ENCODE results near the gene SYCN. TPM values are rescaled to one million over a fixed set of nuclear protein-coding genes. Genes with fewer than 3 reads are reported as not detected.
"Not testable (repeated sequence)": the region's sequence is repeated elsewhere in the genome, so short reads cannot be mapped to it uniquely, and the experiment has no call there.

The SYCN gene
- total RNA-seq, 4 donors from 2014 or later = 1.3 to 6.0 TPM; not detected in 2

DNA sequence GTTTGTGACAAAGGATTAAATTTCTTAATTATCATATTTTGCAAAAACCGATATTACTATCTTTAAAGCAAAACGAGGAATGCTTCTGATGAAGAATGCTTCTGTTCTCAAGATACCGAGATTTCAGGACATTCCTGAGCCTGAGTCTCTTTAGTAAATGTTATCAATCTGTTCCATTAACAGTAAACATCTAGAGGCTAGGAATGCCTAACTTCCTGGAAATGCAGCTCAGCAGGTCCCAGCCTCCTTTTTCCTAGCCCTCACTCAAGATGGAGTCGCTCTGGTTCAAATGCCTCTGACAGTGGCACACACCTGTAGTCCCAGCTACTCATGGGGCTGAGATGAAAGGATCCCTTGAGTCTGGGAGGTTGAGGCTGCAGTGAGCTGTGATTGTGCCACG, 47.0 kb upstream of the SYCN start:
- no peaks in the 10 kb centered on the region for H3K9me3 ChIP-seq
- H3K36me3 ChIP-seq = no peaks in the 10 kb centered on the region
- DNase-seq (ENCODE audit: low spot score in 2 of 2) = no peak
- peaks cover 0 to 14% (median 4%) of the 10 kb centered on the region in 4 donors for H3K4me1 ChIP-seq
- no peak overlapping the region for H3K4me3 ChIP-seq
- H3K27ac ChIP-seq = no peak overlapping the region
- WGBS, 2 donors = 79 to 80% methylated on average over 5 of the region's 5 CpGs
- peaks cover 0 to 41% of the 10 kb centered on the region in 2 donors for H3K27me3 ChIP-seq
- TF ChIP-seq, protein P1, sequence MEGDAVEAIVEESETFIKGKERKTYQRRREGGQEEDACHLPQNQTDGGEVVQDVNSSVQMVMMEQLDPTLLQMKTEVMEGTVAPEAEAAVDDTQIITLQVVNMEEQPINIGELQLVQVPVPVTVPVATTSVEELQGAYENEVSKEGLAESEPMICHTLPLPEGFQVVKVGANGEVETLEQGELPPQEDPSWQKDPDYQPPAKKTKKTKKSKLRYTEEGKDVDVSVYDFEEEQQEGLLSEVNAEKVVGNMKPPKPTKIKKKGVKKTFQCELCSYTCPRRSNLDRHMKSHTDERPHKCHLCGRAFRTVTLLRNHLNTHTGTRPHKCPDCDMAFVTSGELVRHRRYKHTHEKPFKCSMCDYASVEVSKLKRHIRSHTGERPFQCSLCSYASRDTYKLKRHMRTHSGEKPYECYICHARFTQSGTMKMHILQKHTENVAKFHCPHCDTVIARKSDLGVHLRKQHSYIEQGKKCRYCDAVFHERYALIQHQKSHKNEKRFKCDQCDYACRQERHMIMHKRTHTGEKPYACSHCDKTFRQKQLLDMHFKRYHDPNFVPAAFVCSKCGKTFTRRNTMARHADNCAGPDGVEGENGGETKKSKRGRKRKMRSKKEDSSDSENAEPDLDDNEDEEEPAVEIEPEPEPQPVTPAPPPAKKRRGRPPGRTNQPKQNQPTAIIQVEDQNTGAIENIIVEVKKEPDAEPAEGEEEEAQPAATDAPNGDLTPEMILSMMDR (IDR thresholded peaks at IDR 0.05) = no peak
- TF ChIP-seq POLR2A (IDR thresholded peaks at IDR 0.05) (no peak), EP300 (IDR thresholded peaks at IDR 0.05) (no peak)

DNA sequence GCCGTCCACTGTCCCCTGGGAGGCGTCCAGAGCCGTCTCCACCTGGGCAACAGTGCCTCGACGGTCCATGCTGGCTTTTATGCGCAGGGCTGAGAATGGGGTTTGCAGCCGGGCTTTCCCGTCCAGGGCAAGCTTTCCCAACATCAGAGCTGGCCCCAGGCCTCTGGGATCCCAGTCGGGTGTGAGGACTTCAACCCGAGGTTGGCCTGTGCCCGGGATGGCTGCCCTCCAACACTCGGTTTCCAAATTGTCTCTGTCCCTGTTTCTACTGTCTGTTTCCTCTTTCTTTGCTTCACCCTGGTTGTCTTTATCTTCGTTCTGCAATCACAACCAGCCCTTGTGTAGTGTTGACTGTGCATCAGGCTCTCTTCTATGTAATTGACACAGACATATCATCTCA, 44.7 kb upstream of the SYCN start, which contains the start of gene IFNL4:
Gene IFNL4, minus strand, starts transcription at position 51 of the 400 bp plus-strand sequence.
- DNase-seq (ENCODE audit: low spot score in 2 of 2) = no peak
- TF ChIP-seq, protein P1 (IDR thresholded peaks at IDR 0.05) = no peak
- TF ChIP-seq EP300 (IDR thresholded peaks at IDR 0.05) (no peak), POLR2A (IDR thresholded peaks at IDR 0.05) (no peak)
- H3K27me3 ChIP-seq = peaks cover 0 to 54% of the 10 kb centered on the region in 2 donors
- no peaks in the 10 kb centered on the region for H3K9me3 ChIP-seq
- WGBS, 2 donors = 46 to 51% methylated on average over 12 to 13 of the region's 13 CpGs
- H3K4me3 ChIP-seq = peak within 1 kb of the TSS in 1 of 4 donors; percentile 7
- H3K36me3 ChIP-seq = no peaks in the 10 kb centered on the region
- peaks cover 0 to 14% (median 4%) of the 10 kb centered on the region in 4 donors for H3K4me1 ChIP-seq
- H3K27ac ChIP-seq = no peak within 1 kb of the TSS

DNA sequence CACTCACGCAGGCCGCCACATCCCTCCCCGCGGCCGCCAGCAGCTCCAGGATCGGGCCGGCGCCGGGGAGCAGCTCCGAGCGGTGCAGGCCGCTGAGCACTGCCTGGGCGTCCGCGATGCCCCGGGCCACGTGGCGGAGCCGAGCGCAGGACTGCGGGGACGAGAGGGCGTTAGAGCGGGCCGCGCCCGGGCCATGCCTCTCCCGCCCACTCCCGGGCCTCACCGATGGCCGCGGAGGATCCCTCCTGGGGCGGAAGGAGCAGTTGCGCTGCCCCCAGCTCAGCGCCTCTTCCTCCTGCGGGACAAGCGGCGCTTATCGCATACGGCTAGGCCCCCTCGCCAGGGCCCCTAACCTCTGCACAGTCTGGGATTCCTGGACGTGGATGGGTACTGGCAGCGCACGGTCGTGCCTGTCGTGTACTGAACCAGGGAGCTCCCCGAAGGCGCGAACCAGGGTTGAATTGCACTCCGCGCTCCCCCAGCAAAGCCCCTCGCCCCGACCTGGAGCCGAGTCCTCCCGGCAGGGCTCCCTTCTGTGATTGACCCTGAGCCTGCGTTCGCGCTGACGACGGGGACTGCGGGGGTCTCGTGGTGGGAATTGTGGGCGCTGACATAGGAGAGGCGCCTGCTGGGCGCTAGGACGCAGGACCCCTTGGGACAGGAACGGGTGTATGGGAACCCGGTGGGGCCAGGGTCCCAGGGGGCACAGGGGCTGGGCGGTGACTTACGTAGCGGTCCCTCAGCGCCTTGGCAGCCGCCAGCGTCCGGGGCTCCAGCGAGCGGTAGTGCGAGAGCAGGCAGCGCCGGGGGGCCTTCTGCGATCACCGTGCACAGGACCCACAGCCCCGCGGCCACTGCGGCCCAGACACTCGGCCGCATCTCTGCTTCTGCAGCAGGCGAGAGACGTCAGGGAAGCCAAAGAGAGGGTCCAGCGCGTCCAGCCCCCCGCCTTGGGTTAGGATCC, 43.9 kb upstream of the SYCN start:
- WGBS, 2 donors = 12 to 38% methylated on average over 28 to 29 of the region's 92 CpGs
- no peak overlapping the region for H3K27ac ChIP-seq
- H3K4me1 ChIP-seq = peaks cover 0 to 14% (median 4%) of the 10 kb centered on the region in 4 donors
- peaks cover 0 to 62% of the 10 kb centered on the region in 2 donors for H3K27me3 ChIP-seq
- no peaks in the 10 kb centered on the region for H3K36me3 ChIP-seq
- TF ChIP-seq, protein P1 (IDR thresholded peaks at IDR 0.05) = no peak
- TF ChIP-seq EP300 (IDR thresholded peaks at IDR 0.05) (no peak), POLR2A (IDR thresholded peaks at IDR 0.05) (no peak)
- DNase-seq (ENCODE audit: low spot score in 2 of 2) = no peak
- H3K9me3 ChIP-seq = no peaks in the 10 kb centered on the region
- peak overlapping the region in 1 of 4 donors; percentile 7 for H3K4me3 ChIP-seq

DNA sequence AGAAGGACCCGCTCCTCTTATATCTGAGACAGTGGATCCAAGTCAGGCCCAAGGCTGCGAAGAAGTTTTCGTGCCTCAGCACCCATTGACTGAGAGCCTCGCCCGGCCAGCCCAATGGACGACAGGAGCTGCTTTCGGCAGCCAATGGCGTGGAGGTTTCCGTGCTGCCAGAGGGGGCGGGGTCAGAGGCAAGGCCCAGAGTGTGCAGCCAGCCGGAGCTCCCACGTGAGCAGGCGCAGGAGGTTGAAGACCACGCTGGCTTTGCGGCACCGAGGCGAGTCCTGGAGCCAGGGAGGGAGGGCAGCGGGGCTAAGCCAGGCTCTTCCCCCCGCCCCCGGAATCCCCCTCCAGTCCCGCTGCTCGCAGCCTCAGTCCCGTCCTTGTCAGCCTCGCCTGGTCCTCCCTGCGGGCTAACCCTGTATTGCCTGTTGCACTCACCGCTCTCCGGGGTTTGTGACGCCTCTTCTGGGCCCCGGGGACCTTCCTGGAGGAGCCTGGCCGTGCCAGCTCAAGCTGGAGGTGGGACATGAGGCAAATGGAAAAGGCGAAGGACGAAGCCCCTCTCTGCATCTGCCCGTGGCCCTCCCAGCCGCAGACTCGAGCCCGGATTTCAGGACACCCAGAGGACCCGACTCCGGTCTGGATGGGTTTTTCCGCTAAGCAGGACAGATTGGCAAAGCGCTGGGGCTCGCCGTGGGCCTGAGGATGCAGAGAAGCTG, 43.0 kb upstream of the SYCN start:
- TF ChIP-seq, protein P1 (IDR thresholded peaks at IDR 0.05) = no peak
- TF ChIP-seq EP300 (IDR thresholded peaks at IDR 0.05) (no peak), POLR2A (IDR thresholded peaks at IDR 0.05) (no peak)
- Histone ChIP-seq H3K4me1 (peaks cover 0 to 14% (median 4%) of the 10 kb centered on the region in 4 donors), H3K27me3 (peaks cover 0 to 64% of the 10 kb centered on the region in 2 donors), H3K9me3 (no peaks in the 10 kb centered on the region), H3K36me3 (no peaks in the 10 kb centered on the region), H3K4me3 (peak overlapping the region in 1 of 4 donors; percentile 7), H3K27ac (no peak overlapping the region)
- 11 to 13% methylated on average over 23 to 29 of the region's 42 CpGs for WGBS, 2 donors
- DNase-seq (ENCODE audit: low spot score in 2 of 2) = no peak

DNA sequence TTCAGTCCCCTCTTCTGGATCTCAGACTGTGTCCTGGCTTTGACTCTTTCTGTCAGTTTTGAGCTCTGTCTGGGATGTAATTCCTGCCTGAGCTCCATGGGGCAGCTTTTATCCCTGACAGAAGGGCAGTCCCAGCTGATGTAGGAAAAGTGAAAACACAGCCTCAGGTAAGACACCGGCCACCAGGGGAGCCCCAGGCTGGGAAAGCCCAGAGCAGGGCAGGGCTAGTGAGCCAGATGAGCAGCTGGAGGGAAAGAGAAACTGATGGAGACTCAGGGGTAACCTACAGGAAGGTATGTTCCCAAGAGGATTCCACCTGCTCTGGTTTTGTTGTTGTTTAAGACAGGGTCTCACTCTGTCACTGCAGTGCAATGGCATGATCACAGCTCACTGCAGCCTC, 41.1 kb upstream of the SYCN start:
- Histone ChIP-seq H3K4me1 (peaks cover 0 to 14% (median 4%) of the 10 kb centered on the region in 4 donors), H3K27me3 (peaks cover 0 to 65% of the 10 kb centered on the region in 2 donors)
- not testable (repeated sequence) for H3K36me3 ChIP-seq; DNase-seq (ENCODE audit: low spot score in 2 of 2); H3K27ac ChIP-seq; H3K4me3 ChIP-seq; H3K9me3 ChIP-seq
- no CpG with 5 or more reads among the region's 1 CpG for WGBS, 2 donors

DNA sequence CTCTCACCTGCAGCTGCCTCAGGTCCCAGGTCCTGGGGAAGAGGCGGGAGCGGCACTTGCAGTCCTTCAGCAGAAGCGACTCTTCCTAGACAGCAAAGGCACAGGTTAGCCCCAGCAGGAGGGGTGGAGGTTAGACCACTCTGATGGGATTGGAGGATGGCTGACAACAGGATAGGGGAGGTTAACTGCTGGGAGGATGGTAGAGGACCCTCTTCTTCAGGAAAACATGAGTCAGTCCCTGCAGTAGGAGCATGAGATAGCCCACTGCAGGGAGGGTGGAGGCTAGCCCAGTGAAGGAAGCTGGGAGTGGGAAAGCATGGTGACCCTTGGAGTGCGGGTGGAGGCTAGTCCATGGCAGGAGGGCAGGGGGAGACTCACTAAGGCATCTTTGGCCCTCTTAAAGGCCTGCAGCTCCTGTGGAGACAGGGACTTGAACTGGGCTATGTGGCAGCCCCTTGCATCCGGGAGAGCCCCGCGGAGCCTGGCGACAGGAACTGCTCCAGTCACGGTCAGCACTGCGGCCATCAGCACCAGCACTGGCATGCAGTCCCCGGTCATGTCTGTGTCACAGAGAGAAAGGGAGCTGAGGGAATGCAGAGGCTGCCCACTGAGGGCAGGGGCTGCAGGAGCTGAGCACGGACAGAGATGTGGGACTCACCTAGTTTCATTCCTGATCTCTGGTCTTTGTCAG, 40.5 kb upstream of the SYCN start, which contains the start of gene IFNL3:
Gene IFNL3, minus strand, starts transcription at position 597 of the 691 bp plus-strand sequence. Its CDS starts 39 bp downstream, at position 558.
- not testable (repeated sequence) for H3K4me3 ChIP-seq; DNase-seq (ENCODE audit: low spot score in 2 of 2); H3K27ac ChIP-seq; H3K9me3 ChIP-seq; H3K36me3 ChIP-seq
- WGBS, 2 donors = 81 to 86% methylated on average over 6 to 8 of the region's 12 CpGs
- Histone ChIP-seq H3K27me3 (peaks cover 0 to 59% of the 10 kb centered on the region in 2 donors), H3K4me1 (peaks cover 0 to 14% (median 4%) of the 10 kb centered on the region in 4 donors)

DNA sequence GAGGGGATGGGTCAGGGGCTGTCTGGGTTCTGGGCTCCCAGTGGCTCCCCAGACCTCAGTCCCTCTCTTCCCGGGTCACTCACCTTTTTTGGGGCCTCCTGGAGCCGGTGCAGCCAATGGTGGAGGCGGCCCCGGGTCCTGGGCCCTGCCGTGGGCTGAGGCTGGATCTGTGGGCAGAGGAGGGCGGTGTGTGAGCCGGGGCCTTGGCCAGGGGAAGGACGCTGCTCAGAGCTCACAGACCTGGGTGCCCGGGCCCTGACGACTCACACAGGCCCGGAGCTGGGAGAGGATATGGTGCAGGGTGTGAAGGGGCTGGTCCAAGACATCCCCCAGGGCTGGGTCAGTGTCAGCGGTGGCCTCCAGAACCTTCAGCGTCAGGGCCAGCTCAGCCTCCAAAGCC, 39.7 kb upstream of the SYCN start:
- H3K9me3 ChIP-seq; H3K36me3 ChIP-seq; DNase-seq (ENCODE audit: low spot score in 2 of 2); H3K27ac ChIP-seq; H3K4me3 ChIP-seq: not testable (repeated sequence)
- H3K27me3 ChIP-seq = peaks cover 0 to 59% of the 10 kb centered on the region in 2 donors
- H3K4me1 ChIP-seq = peaks cover 0 to 14% (median 4%) of the 10 kb centered on the region in 4 donors
- WGBS, 2 donors = 77 to 84% methylated on average over 8 to 10 of the region's 13 CpGs

Measured in tibial nerve (tissue), 4 donors.